ENCODE measurements around the gene ATP5MC2.

ATP5MC2 gene

GRCh38 chr12:53617700-53618099 lies 58.2 kb downstream of the ATP5MC2 start:
- no peak for DNase-seq (ENCODE audit: insufficient read length, low spot score)
- no peak for FAIRE-seq

GRCh38 chr12:53616950-53617349 lies 58.9 kb downstream of the ATP5MC2 start:
- FAIRE-seq (no peak), DNase-seq (ENCODE audit: insufficient read length, low spot score) (no peak)
